ENCODE results near the gene OOSP4A.
A peak's percentile ranks its signal among the peaks of the same experiment; 100 is the strongest.

Gene OOSP4A

GRCh38 chr11:59963733-59964132 lies at the start of gene OOSP4A:
Gene OOSP4A, plus strand, starts transcription at chr11:59964033. Its CDS starts 0 bp downstream, at chr11:59964033.
- DNase-seq: no peak

- no peak for DNase-seq
Observed at GRCh38 chr11:59918480-59918879, 45.4 kb upstream of the OOSP4A start.

- peak; percentile 33 for DNase-seq
Observed at GRCh38 chr11:59918987-59919589, 44.7 kb upstream of the OOSP4A start.

GRCh38 chr11:59923813-59924212 lies 40.0 kb upstream of the OOSP4A start:
- no peak for DNase-seq

- DNase-seq: no peak
Observed at GRCh38 chr11:59931688-59932087, 32.1 kb upstream of the OOSP4A start.

GRCh38 chr11:59938132-59938531 lies 25.7 kb upstream of the OOSP4A start, which contains the start of gene OOSP1:
Gene OOSP1, plus strand, starts transcription at chr11:59938432. Its CDS starts 23 bp downstream, at chr11:59938455.
- no peak for DNase-seq

GRCh38 chr11:59938718-59939117 lies 25.1 kb upstream of the OOSP4A start:
- DNase-seq: no peak

- no peak for DNase-seq
Observed at GRCh38 chr11:59939482-59939881, 24.4 kb upstream of the OOSP4A start.

- no peak for DNase-seq
Observed at GRCh38 chr11:59941091-59941490, 22.7 kb upstream of the OOSP4A start.

GRCh38 chr11:59943997-59944714 lies 19.7 kb upstream of the OOSP4A start:
- DNase-seq: no peak

GRCh38 chr11:59944720-59945119 lies 19.1 kb upstream of the OOSP4A start:
- DNase-seq: no peak

GRCh38 chr11:59953463-59954218 lies 10.2 kb upstream of the OOSP4A start:
- no peak for DNase-seq

- DNase-seq: no peak
Observed at GRCh38 chr11:59954219-59954847, 9.5 kb upstream of the OOSP4A start.

GRCh38 chr11:59957094-59957493 lies 6.7 kb upstream of the OOSP4A start:
- no peak for DNase-seq

- DNase-seq: no peak
Observed at GRCh38 chr11:59960502-59961381, 3.1 kb upstream of the OOSP4A start.

GRCh38 chr11:59962107-59962482 lies 1.7 kb upstream of the OOSP4A start:
- no peak for DNase-seq

GRCh38 chr11:59965424-59965823 lies 1.6 kb downstream of the OOSP4A start:
- no peak for DNase-seq

- DNase-seq: no peak
Observed at GRCh38 chr11:59966201-59966600, 2.4 kb downstream of the OOSP4A start.

GRCh38 chr11:59967677-59968394 lies 4.0 kb downstream of the OOSP4A start:
- no peak for DNase-seq

GRCh38 chr11:59968395-59968783 lies 4.6 kb downstream of the OOSP4A start:
- no peak for DNase-seq

GRCh38 chr11:59973097-59973496 lies 9.3 kb downstream of the OOSP4A start:
- no peak for DNase-seq
